ENCODE results near the gene TUBB8B.
"Not testable (repeated sequence)": the region's sequence is repeated elsewhere in the genome, so short reads cannot be mapped to it uniquely, and the experiment has no call there.

DNA sequence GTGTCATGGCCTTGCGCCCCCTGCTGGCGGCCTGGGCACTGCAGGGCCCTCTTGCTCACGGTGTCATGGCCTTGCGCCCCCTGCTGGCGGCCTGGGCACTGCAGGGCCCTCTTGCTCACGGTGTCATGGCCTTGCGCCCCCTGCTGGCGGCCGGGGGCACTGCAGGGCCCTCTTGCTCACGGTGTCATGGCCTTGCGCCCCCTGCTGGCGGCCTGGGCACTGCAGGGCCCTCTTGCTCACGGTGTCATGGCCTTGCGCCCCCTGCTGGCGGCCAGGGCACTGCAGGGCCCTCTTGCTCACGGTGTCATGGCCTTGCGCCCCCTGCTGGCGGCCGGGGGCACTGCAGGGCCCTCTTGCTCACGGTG lies 47.3 kb upstream of the TUBB8B start:
- TF ChIP-seq, protein P1, sequence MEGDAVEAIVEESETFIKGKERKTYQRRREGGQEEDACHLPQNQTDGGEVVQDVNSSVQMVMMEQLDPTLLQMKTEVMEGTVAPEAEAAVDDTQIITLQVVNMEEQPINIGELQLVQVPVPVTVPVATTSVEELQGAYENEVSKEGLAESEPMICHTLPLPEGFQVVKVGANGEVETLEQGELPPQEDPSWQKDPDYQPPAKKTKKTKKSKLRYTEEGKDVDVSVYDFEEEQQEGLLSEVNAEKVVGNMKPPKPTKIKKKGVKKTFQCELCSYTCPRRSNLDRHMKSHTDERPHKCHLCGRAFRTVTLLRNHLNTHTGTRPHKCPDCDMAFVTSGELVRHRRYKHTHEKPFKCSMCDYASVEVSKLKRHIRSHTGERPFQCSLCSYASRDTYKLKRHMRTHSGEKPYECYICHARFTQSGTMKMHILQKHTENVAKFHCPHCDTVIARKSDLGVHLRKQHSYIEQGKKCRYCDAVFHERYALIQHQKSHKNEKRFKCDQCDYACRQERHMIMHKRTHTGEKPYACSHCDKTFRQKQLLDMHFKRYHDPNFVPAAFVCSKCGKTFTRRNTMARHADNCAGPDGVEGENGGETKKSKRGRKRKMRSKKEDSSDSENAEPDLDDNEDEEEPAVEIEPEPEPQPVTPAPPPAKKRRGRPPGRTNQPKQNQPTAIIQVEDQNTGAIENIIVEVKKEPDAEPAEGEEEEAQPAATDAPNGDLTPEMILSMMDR (IDR thresholded peaks at IDR 0.05): not testable (repeated sequence)
- not testable (repeated sequence) for TF ChIP-seq POLR2A, POLR2AphosphoS5 (IDR thresholded peaks at IDR 0.05)
